ENCODE data around the gene GABRB2. TPM values are rescaled to one million over a fixed set of nuclear protein-coding genes. Genes with fewer than 3 reads are reported as not detected.

Gene GABRB2
- not detected in 2 replicates for total RNA-seq

DNA sequence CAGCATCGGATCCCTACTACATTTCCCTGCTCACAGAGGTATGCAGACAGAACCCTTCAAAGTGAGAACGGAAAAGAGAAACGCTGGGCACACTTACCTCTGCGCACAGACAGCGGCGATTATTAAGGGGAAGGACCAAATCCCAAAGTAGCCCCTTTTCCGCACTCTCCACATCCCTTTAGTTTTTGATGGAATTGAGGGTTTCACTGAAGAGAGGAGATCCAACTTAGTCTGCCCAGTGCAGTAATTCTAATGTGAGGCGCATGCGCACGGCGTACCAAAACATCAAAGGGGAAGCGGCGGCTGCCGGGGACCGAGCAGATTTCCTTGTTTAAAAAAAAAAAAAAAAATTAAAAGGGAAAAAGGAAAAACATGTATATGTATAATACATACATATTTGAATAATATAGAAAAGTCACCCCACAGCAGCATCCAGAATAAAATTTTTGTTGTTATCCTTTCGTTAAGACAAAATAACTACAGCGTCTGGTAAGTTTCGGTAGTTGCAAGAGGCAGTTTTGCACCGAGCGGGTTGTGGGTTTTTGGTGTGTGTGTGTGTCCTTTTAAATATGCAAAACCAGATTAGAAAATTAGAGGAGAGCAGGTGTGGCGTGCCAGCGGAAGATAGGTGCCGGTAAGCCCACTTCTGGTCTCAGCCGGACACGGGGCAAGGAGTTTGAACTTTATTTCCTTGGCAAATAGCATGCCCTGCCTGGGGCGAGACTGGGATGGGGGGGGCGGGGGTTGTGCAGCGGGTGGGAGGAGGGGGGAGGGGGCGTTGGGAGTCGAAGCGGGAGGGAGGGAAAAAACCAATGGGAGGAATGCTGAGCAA is at the start of gene GABRB2:
GABRB2 (minus strand) TSS at position 256 of the 832 bp plus-strand sequence; CDS start at position 174, 82 bp downstream.

Other genes starting within 250 kb of the GABRB2 start
- gene GABRA6, start 139.0 kb upstream of the GABRB2 start, total RNA-seq: not detected in 2 replicates

All from dermis lymphatic vessel endothelial cell (primary cell).